HEK293 (cell line): Measurements from ENCODE around the gene LCE3C.

Source experiments
- BCL11B ChIP-seq: fragments of 450-650 bp; formaldehyde crosslinking; IDR thresholded peaks from 2 replicates; pipeline ENCODE4 v1.5.1; 2016; ENCODE audit warnings: low read depth, missing biosample characterization, missing genetic modification characterization
- CTCF ChIP-seq: fragments of 450-650 bp; formaldehyde crosslinking; IDR thresholded peaks from 2 replicates; pipeline ENCODE4 v1.5.1; 2016; ENCODE audit warnings: missing biosample characterization, missing genetic modification characterization
- KLF1 ChIP-seq: fragments of 450-650 bp; formaldehyde crosslinking; IDR thresholded peaks from 2 replicates; pipeline ENCODE4 v1.5.1; 2016; ENCODE audit warnings: missing biosample characterization, missing genetic modification characterization
- RBAK ChIP-seq: fragments of 450-650 bp; formaldehyde crosslinking; IDR thresholded peaks from 2 replicates; pipeline ENCODE4 v1.5.1; 2016; ENCODE audit warnings: missing biosample characterization, missing genetic modification characterization
- ZBTB11 ChIP-seq: fragments of 450-650 bp; formaldehyde crosslinking; conservative IDR thresholded peaks from 2 replicates; pipeline ENCODE4 v1.5.1; 2016; ENCODE audit warnings: low read depth, missing biosample characterization, missing genetic modification characterization
- ZNF114 ChIP-seq: fragments of 450-650 bp; formaldehyde crosslinking; IDR thresholded peaks from 2 replicates; pipeline ENCODE4 v1.5.0; 2017; ENCODE audit warnings: missing biosample characterization, missing genetic modification characterization
- ZNF138 ChIP-seq: fragments of 450-650 bp; formaldehyde crosslinking; IDR thresholded peaks from 2 replicates; pipeline ENCODE4 v1.5.1; 2016; ENCODE audit warnings: missing biosample characterization, missing genetic modification characterization, borderline replicate concordance
- ZNF18 ChIP-seq: fragments of 450-650 bp; formaldehyde crosslinking; IDR thresholded peaks from 2 replicates; pipeline ENCODE4 v1.5.1; 2016; ENCODE audit warnings: missing biosample characterization, missing genetic modification characterization
- ZNF239 ChIP-seq: fragments of 450-650 bp; formaldehyde crosslinking; IDR thresholded peaks from 2 replicates; pipeline ENCODE4 v1.5.1; 2016; ENCODE audit warnings: missing biosample characterization, missing genetic modification characterization
- ZNF473 ChIP-seq: fragments of 450-650 bp; formaldehyde crosslinking; IDR thresholded peaks from 2 replicates; pipeline ENCODE4 v1.5.1; 2017; ENCODE audit warnings: missing biosample characterization, missing genetic modification characterization
- ZNF561 ChIP-seq: fragments of 450-650 bp; IDR thresholded peaks from 2 replicates; pipeline ENCODE4 v1.5.1; 2018; ENCODE audit warnings: missing biosample characterization, missing genetic modification characterization, borderline replicate concordance
- ZNF660 ChIP-seq: fragments of 450-650 bp; IDR thresholded peaks from 2 replicates; pipeline ENCODE4 v1.5.1; 2018; ENCODE audit warnings: missing biosample characterization, mild to moderate bottlenecking, missing genetic modification characterization
- TF ChIP-seq, protein P1 (sequence below): sonication (generic); formaldehyde crosslinking; IDR thresholded peaks from 2 replicates; pipeline ENCODE4 v1.8.1; 2022; ENCODE audit warnings: mild to moderate bottlenecking, moderate library complexity, missing genetic modification reagents
- TF ChIP-seq, protein P2 (sequence below): fragments of 450-650 bp; formaldehyde crosslinking; IDR thresholded peaks from 2 replicates; pipeline ENCODE4 v1.5.1; 2017; ENCODE audit warnings: missing biosample characterization, missing genetic modification characterization

DNA sequence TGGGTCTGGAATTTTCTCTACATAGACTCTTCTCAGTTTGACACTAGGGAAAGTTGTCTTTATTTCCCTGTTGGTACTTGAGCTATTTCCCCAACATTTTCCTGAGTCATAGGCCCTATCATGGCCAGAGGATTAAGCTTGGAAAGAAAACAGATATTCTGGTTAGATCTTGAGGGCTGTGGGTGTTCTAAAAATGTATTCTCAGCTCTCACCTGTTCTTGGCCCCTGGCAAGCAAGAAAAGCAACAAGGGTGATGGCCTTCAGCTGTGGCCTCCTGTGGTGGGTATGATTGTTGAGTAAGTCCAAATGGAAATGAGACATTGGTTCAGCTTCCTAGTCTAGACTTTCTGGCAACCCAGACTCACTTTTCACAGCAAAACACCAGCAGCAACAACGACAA lies 40.3 kb downstream of the LCE3C start:
- TF ChIP-seq ZNF473 (tag by site-specific recombination) (no peak), ZBTB11 (tag by site-specific recombination) (no peak), ZNF18 (tag by site-specific recombination) (no peak), BCL11B (no peak), CTCF (tag by site-specific recombination) (no peak), ZNF138 (tag by site-specific recombination) (no peak), RBAK (tag by site-specific recombination) (no peak), ZNF660 (tag by site-specific recombination) (no peak), ZNF114 (tag by site-specific recombination) (no peak), KLF1 (tag by site-specific recombination) (no peak), ZNF561 (tag by site-specific recombination) (no peak), ZNF239 (tag by site-specific recombination) (no peak)
- TF ChIP-seq, protein P1, sequence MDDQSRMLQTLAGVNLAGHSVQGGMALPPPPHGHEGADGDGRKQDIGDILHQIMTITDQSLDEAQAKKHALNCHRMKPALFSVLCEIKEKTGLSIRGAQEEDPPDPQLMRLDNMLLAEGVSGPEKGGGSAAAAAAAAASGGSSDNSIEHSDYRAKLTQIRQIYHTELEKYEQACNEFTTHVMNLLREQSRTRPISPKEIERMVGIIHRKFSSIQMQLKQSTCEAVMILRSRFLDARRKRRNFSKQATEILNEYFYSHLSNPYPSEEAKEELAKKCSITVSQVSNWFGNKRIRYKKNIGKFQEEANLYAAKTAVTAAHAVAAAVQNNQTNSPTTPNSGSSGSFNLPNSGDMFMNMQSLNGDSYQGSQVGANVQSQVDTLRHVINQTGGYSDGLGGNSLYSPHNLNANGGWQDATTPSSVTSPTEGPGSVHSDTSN (CRISPR knock-in tag) = no peak
- TF ChIP-seq, protein P2, sequence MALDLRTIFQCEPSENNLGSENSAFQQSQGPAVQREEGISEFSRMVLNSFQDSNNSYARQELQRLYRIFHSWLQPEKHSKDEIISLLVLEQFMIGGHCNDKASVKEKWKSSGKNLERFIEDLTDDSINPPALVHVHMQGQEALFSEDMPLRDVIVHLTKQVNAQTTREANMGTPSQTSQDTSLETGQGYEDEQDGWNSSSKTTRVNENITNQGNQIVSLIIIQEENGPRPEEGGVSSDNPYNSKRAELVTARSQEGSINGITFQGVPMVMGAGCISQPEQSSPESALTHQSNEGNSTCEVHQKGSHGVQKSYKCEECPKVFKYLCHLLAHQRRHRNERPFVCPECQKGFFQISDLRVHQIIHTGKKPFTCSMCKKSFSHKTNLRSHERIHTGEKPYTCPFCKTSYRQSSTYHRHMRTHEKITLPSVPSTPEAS (tag by site-specific recombination) = no peak
